Measurements from ENCODE around the gene SIK3.

SIK3 gene

GRCh38 chr11:117095284-117096161 is 2.7 kb downstream of the SIK3 start:
- H3K36me3 ChIP-seq (ENCODE audit: insufficient read depth, low read length): no peaks in the 10 kb centered on the region
- no peak for TF ChIP-seq POLR2AphosphoS5 (IDR thresholded peaks at IDR 0.05; ENCODE audit: borderline replicate concordance, low read depth, low read length)
- peak; percentile 66 for TF ChIP-seq FOXP2 (optimal IDR thresholded peaks at IDR 0.05; ENCODE audit: control extremely low read depth, extremely low read length, insufficient read depth)
- H3K9ac ChIP-seq (ENCODE audit: insufficient read length): peak overlapping the region; percentile 37
- H3K9me3 ChIP-seq (ENCODE audit: low read depth, low read length): no peaks in the 10 kb centered on the region
- H3K27ac ChIP-seq: peak overlapping the region; percentile 75
- DNase-seq (ENCODE audit: low read depth, low spot score): no peak
- H3K4me3 ChIP-seq: peak overlapping the region; percentile 78

- no peak overlapping the region for H3K9ac ChIP-seq (ENCODE audit: insufficient read length)
- no peaks in the 10 kb centered on the region for H3K36me3 ChIP-seq (ENCODE audit: insufficient read depth, low read length)
- DNase-seq (ENCODE audit: low read depth, low spot score): no peak
- TF ChIP-seq FOXP2 (optimal IDR thresholded peaks at IDR 0.05; ENCODE audit: control extremely low read depth, extremely low read length, insufficient read depth) (no peak), EZH2 (IDR thresholded peaks at IDR 0.05) (no peak), POLR2AphosphoS5 (IDR thresholded peaks at IDR 0.05; ENCODE audit: borderline replicate concordance, low read depth, low read length) (no peak)
- no peak overlapping the region for H3K27ac ChIP-seq
- H3K9me3 ChIP-seq (ENCODE audit: low read depth, low read length): no peaks in the 10 kb centered on the region
- peak overlapping the region; percentile 78 for H3K4me3 ChIP-seq
Observed at GRCh38 chr11:117094776-117095175, 3.5 kb downstream of the SIK3 start.

- no peak for DNase-seq (ENCODE audit: low read depth, low spot score)
- H3K27ac ChIP-seq: no peak overlapping the region
- no peak overlapping the region for H3K9ac ChIP-seq (ENCODE audit: insufficient read length)
- no peak overlapping the region for H3K4me3 ChIP-seq
- no peaks in the 10 kb centered on the region for H3K36me3 ChIP-seq (ENCODE audit: insufficient read depth, low read length)
- no peak for TF ChIP-seq FOXP2 (optimal IDR thresholded peaks at IDR 0.05; ENCODE audit: control extremely low read depth, extremely low read length, insufficient read depth)
- no peak for TF ChIP-seq POLR2AphosphoS5 (IDR thresholded peaks at IDR 0.05; ENCODE audit: borderline replicate concordance, low read depth, low read length)
- no peak for TF ChIP-seq EZH2 (IDR thresholded peaks at IDR 0.05)
- H3K9me3 ChIP-seq (ENCODE audit: low read depth, low read length): no peaks in the 10 kb centered on the region
Observed at GRCh38 chr11:117092951-117093590, 5.2 kb downstream of the SIK3 start.

GRCh38 chr11:117091753-117092477 is 6.3 kb downstream of the SIK3 start:
- Histone ChIP-seq H3K27ac (no peak overlapping the region), H3K4me3 (no peak overlapping the region), H3K9ac (ENCODE audit: insufficient read length) (no peak overlapping the region), H3K9me3 (ENCODE audit: low read depth, low read length) (no peaks in the 10 kb centered on the region), H3K36me3 (ENCODE audit: insufficient read depth, low read length) (no peaks in the 10 kb centered on the region)
- DNase-seq (ENCODE audit: low read depth, low spot score): no peak
- TF ChIP-seq EZH2 (IDR thresholded peaks at IDR 0.05) (no peak), FOXP2 (optimal IDR thresholded peaks at IDR 0.05; ENCODE audit: control extremely low read depth, extremely low read length, insufficient read depth) (no peak), POLR2AphosphoS5 (IDR thresholded peaks at IDR 0.05; ENCODE audit: borderline replicate concordance, low read depth, low read length) (no peak)

GRCh38 chr11:117090111-117090706 is 8.0 kb downstream of the SIK3 start:
- TF ChIP-seq POLR2AphosphoS5 (IDR thresholded peaks at IDR 0.05; ENCODE audit: borderline replicate concordance, low read depth, low read length) (no peak), EZH2 (IDR thresholded peaks at IDR 0.05) (no peak), FOXP2 (optimal IDR thresholded peaks at IDR 0.05; ENCODE audit: control extremely low read depth, extremely low read length, insufficient read depth) (no peak)
- Histone ChIP-seq H3K36me3 (ENCODE audit: insufficient read depth, low read length) (no peaks in the 10 kb centered on the region), H3K4me3 (no peak overlapping the region), H3K9ac (ENCODE audit: insufficient read length) (no peak overlapping the region), H3K27ac (no peak overlapping the region), H3K9me3 (ENCODE audit: low read depth, low read length) (no peaks in the 10 kb centered on the region)
- DNase-seq (ENCODE audit: low read depth, low spot score): no peak

- no peak for DNase-seq (ENCODE audit: low read depth, low spot score)
- Histone ChIP-seq H3K27ac (no peak overlapping the region), H3K9ac (ENCODE audit: insufficient read length) (no peak overlapping the region), H3K36me3 (ENCODE audit: insufficient read depth, low read length) (no peaks in the 10 kb centered on the region), H3K9me3 (ENCODE audit: low read depth, low read length) (no peaks in the 10 kb centered on the region), H3K4me3 (no peak overlapping the region)
- TF ChIP-seq POLR2AphosphoS5 (IDR thresholded peaks at IDR 0.05; ENCODE audit: borderline replicate concordance, low read depth, low read length) (no peak), FOXP2 (optimal IDR thresholded peaks at IDR 0.05; ENCODE audit: control extremely low read depth, extremely low read length, insufficient read depth) (no peak), EZH2 (IDR thresholded peaks at IDR 0.05) (no peak)
Observed at GRCh38 chr11:117089685-117090084, 8.5 kb downstream of the SIK3 start.

GRCh38 chr11:117087446-117087845 is 10.8 kb downstream of the SIK3 start:
- no peak overlapping the region for H3K27ac ChIP-seq
- no peak for DNase-seq (ENCODE audit: low read depth, low spot score)
- TF ChIP-seq FOXP2 (optimal IDR thresholded peaks at IDR 0.05; ENCODE audit: control extremely low read depth, extremely low read length, insufficient read depth): no peak
- no peak for TF ChIP-seq EZH2 (IDR thresholded peaks at IDR 0.05)
- no peak for TF ChIP-seq POLR2AphosphoS5 (IDR thresholded peaks at IDR 0.05; ENCODE audit: borderline replicate concordance, low read depth, low read length)

GRCh38 chr11:117084992-117085391 is 13.2 kb downstream of the SIK3 start:
- no peak for DNase-seq (ENCODE audit: low read depth, low spot score)
- TF ChIP-seq FOXP2 (optimal IDR thresholded peaks at IDR 0.05; ENCODE audit: control extremely low read depth, extremely low read length, insufficient read depth) (no peak), EZH2 (IDR thresholded peaks at IDR 0.05) (no peak), POLR2AphosphoS5 (IDR thresholded peaks at IDR 0.05; ENCODE audit: borderline replicate concordance, low read depth, low read length) (no peak)
- Histone ChIP-seq H3K9me3 (ENCODE audit: low read depth, low read length) (no peaks in the 10 kb centered on the region), H3K36me3 (ENCODE audit: insufficient read depth, low read length) (no peaks in the 10 kb centered on the region), H3K9ac (ENCODE audit: insufficient read length) (no peak overlapping the region), H3K27ac (peak overlapping the region; percentile 53; the same call in 1 of the 2 replicates), H3K4me3 (no peak overlapping the region)

More at GRCh38 chr11:117087446-117087845, 10.8 kb downstream of the SIK3 start:
- no peaks in the 10 kb centered on the region for H3K9me3 ChIP-seq (ENCODE audit: low read depth, low read length)
- H3K36me3 ChIP-seq (ENCODE audit: insufficient read depth, low read length): no peaks in the 10 kb centered on the region
- H3K4me3 ChIP-seq: no peak overlapping the region
- no peak overlapping the region for H3K9ac ChIP-seq (ENCODE audit: insufficient read length)

Data from SK-N-MC (cell line).